ENCODE results near the gene EHMT2.

EHMT2 gene

DNA sequence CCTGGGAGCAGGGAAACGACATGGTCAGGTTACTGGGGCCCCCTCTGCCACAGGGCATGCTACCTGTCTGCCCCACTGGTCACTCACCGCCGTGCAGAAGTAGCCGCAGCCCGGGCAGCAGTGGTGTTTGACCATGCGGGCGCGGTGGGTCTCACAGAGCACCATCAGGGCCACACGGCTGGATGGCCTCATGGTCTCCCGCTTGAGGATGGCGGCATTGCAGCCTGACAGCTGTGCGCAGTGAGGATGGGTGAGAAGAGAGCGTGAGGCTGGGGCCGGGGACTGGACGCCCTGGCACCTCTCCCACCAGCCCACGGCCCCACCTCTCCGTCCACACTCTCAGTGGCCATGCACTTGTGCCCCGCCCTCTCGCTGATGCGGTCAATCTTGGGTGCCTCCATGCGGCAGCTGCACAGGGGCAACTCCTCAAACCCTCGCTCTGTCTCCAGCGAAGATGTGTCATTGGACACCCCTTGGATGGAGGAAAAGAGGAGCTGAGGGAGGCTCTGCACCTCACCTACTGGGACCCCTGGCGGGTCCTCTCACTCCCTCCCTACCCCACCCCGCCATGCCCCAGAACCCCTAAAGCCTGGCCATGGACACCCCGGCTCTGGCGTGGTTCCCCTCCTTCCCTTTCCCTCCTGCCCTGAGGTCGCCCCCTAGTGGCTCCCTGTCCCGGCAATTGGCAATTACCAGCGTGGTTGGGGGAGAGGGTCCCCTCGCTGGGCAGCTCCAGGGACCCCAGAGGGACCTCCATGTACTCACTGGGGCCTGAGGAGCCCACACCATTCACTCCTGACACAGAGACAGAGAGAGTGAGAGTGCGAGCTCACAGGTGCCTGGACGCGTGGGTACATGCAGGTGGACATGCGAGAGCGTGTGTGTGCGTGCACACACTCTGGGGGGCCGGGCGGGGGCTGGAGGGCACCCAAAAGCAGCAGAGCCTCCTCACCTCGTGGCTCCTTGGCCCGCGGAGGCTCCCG is 8.9 kb downstream of the EHMT2 start:
- peak; percentile 54 for DNase-seq

DNA sequence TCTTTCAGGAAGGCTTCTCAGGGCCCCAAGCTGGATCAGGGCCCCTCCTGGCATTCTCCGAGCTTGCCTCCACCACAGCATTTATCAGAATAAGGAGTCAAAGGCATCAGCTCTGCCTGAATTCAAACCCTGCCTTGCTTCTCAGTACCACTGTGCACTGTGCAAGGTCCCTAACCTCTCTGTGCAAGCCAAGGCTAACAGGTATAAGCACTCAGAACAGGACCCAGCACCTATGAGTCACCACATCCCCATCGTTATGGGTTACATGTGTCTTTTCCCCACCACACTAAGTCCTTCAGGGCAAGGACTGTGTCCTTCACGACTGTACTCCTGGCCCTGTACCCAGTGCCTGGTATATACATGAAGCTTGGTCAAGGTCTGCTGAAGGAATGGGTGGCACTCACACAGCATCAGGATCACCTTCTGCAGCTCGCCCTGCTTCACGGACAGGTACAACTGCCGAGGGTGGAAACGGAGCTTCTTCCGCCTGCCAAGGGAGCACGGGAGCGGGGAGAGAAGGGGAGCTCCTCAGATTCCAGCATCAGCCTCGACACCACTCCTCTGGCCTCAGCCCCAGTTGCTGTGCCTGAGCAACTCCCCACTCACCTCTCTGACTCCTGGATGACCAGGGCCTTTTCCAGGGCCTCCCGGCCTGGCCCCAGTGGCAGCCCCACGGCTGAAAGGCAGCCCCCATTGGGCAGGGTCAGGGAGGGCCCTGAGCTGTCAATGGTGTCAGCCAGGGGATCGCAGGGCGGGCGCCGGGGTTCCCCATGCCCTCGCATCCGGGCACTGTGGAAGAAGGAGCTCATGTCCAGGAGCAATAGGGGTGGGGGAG is 10.1 kb downstream of the EHMT2 start:
- DNase-seq, result no peak

DNA sequence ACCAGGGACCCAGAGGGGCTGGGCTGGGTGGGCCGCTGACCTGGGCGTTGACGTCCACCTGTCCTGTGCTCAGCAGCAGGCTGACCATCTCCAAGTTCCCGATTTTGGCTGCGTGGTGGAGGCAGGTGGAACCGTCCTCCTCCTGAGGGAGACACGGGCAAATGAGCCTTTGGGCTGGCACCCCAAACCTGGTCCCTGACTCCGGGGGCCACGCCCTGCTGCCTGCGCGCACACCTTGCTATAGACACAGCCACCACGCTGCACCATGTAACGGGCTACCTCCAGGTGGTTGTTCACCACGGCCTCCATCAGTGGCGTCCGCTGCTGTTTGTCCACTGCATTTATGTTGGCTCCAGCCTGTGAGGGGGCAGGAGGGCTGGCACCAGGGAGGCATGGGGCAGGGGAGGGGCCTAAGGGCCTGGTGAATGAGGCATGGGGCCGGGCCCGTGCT is 10.9 kb downstream of the EHMT2 start:
- DNase-seq, result no peak

DNA sequence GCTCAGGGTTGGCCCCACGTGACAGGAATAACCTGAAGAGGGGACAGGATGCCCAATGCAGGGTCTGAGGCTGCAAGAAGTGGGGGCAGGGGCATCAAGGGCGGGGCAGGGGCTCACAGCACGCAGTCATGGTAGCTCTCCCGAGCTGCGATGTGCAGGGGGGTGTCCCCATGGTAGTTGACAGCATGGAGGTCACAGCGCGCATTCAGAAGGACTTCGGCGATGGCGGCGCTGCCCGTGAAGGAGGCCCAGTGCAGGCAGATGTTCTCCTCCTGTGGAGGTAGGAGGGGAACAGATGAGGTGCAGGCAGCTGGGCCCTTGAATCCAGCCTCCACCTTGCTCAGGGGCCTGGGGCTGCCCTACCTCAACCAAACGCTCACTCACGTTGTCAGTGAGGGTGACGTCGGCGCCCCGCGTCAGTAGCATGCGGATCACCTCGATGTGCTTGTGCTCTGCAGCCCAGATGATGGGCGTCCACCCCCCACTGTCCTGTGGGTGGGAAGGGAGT is 12.9 kb downstream of the EHMT2 start:
- DNase-seq, result no peak

DNA sequence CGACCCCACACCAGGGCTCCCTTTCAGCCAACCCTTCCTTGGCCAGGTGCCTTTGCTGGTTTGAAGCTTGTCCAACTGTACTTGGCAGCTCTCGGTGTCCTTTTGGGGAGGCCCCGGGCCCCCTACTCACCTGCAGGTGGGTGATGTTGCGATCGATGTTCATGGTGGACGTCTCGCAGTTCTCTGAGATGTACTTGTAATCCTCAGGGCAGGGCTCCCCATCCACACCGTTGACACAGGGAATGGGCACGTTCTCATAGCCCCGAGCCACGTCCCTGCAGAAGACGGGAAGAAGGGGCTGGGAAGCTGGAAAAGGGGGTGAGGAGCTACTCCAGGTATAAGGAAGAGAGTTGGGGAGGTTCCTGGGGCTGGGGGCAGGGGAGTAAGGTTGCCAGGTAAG is 13.8 kb downstream of the EHMT2 start:
- DNase-seq, result no peak

DNA sequence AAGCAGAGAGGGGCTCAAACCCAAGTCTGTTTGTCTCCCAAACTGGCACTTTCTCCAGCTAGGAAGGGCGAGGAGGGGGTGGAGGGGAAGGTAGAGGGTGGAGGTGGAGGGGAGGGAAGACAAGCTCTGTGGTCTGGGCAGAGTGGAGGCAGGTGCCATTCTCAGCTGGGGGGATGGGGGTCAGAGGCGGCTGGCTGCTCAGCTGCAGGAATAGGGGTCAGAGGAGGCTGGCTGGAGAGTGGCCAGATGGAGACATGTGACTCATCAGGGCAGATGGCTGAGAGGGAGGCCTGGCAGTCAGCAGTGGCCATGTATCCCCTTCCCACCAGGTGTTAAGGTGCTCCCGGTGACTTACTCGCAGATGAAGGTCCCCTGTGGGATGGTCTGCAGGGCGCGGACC is 15.2 kb downstream of the EHMT2 start:
- DNase-seq, result no peak

DNA sequence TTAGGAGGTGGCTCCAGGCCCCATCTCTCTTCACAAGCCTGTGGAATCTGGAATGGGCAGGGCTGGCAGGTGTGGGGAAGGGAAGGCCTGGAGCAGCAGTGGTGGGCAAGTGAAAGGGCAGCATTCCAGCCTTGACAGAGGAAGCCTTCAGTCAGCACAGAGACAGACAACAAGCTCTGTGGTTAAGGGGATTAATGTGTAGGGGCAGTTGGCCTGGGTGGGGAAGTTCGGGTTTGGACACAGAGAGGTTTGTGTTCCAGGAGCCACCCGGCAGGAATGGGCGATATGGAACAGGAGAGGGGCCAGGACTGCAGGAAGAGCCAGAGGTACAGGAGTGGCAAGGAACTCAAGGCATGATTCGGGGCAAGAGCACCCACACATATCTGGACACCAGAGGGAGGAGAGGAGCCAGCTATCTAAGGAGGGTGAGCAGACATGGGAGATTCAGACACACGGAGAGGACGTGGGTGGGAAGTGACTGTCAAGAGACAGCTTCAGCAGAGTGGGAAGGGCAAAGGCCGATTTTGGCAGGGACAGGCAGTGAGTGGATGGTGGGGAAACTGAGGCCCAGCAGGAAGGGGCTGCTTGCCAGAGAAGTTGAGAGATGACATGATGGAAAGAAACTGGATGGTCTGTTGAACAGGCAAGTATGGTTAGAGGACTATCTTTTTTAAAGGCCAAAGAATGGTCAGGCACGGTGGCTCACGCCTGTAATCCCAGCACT is 16.2 kb downstream of the EHMT2 start:
- no peak for DNase-seq

DNA sequence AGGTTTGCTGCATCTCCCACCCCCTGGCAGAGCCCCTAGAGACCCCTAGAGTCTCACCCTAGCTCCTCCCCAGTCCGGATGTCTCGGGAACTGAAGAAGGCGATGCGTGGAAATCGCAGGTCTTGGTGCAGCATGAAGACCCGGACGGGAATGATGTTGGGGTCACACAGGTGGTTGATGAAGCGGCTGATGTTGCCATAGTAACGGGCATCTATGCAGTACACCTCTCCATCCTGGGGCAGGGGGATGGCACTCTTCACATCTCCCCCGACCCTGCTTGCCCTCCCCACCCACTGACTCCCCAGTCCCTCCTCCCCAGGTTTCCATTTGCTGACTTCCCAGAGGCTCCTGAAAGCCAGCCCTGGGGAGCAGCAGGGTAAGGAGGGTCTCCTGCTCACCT is 16.9 kb downstream of the EHMT2 start:
- DNase-seq, result no peak

DNA sequence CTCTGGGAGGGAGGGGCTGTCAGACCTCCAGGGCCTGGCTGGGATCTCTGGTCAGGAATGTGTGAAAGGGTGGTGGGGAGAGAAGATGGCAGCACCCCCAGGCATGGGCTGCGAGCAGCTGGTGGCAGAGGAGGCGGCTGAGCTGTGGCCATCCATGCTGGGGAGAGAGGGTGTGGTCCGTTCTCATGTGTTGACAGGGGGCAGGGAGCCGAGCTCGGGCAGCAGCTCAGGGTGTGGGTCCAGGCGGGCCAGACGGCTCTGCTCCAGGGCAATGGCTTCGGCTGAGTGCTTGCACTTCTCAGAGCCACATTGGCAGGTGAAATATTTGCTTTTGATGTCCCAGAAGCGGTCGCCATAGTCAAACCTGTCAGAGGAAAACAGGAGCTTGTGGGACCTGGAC is 17.6 kb downstream of the EHMT2 start:
- DNase-seq, result no peak

DNA sequence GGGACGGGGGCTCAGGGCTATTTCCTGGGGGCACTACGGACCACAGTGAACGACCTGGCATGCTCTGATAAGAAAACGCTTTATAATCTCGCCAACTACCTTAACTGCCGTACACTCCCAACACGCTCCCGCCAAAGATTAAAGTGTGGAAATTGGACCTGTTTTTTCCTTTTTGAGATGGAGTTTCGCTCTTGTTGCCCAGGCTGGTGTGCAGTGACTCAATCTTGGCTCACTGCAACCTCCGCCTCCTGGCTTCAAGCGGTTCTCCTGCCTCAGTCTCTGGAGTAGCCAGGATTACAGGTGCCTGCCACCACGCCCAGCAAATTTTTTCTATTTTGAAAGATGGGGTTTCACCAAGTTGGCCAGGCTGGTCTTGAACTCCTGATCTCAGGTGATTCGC is 18.4 kb downstream of the EHMT2 start:
- DNase-seq, result no peak

DNA sequence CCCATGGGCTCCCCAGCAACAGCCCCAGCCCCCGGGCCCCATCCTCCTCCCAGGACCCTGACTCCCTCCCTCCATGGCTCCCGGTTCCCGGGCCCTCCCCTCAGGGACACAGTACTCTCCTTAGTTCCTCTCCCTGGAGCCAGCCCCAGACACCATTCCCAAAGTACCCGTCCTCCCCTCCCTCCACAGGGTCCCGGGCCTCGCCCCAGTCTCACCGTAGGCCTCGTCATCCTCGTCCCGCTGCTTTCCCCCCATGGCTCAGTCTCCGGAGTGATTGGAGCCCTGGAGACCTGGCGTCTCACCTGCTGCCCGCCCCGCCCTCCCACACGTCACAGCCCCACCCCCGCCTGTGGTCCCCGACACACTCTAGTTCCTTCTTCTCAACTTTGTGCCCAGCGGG is 18.8 kb downstream of the EHMT2 start, which contains the start of gene SLC44A4:
Gene SLC44A4, minus strand, starts transcription at position 272 of the 400 bp plus-strand sequence. Its CDS starts 17 bp downstream, at position 255.
- no peak for DNase-seq

DNA sequence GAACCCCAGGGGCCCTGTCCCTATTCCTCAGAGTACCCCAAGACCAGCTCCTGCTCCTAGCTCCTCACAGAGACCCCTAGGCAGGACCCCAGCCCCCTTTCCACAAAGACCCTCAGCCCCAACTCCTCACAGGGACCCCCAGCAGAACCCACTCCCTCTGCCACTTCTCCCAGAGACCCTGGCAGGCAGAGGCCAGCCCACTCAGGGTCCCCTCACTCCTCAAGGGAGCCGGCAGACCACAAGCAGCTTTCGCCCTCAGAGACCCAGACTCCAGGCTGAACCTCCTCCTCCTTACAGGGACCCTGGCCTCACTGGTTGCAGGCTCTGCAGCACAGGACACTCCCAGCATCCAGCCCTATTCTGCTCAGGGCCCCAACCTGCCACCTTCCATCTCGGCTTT is 19.3 kb downstream of the EHMT2 start:
- DNase-seq, result no peak

DNA sequence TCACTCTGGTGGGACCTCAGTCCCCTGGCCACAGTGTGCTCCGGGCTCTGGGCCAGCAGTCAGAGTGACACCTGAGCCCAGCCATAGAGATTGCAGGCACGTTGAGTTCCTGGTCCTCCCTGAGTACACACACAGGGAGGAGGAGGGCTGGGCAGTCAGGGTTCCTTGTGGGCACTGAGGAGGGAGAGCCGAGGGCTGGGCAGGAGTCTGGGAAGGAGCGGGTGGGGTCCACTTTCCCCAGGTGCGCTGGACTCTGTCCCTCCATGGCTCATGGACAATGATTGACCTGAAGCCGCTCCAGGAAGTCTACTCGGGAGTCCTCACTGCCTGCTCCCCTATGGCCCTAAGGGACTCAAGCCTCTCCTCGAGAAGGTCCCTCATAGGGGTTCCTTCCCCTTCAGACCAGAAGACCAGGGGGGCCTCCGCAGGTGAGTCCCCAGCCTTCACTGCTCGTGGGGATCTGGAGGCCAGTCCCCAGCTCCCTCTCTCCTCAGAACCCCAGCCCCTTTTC is 19.8 kb downstream of the EHMT2 start:
- DNase-seq, result no peak

DNA sequence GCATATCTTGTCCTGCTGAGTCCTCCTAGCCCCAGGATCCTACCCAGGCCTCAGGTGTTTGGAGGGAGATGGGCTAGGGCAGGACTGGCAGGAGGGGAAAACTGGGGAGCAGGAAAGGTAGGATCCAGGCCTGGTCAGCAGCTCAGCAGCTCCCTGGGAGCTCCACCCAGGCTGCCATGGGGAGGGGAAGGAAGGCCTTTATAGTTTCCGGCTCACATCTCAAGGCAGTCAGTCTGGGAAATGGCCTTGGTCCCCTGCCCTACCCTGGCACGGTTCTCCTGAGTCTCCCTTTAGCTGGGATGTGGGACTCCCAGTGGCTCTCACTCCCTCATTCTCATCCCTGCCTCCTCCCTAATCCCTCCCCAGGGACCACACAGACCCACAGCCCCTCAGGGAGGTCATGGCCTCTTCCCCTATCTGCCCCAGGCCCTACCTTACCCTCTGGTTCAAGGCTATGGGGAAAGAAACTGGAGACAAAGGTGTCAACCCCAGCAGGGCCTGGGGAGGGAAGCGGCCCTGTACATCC is 20.3 kb downstream of the EHMT2 start:
- no peak for DNase-seq

DNA sequence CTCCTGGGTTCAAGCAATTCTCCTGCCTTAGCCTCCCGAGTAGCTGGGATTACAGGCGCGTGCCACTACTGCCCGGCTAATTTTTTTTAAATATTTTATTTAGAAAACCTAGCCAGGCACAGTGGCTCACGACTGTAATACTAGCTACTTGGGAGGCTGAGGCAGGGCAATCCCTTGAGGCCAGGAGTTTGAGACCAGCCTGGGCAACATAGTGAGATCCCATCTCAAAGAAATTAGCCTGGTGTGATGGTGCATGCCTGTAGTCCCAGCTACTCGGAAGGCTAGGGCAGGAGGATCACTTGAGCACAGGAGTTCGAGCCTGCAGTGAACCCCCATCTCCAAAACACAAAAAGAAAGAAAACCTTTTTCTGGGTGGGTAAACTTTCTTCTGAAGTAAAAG is 21.1 kb downstream of the EHMT2 start:
- DNase-seq, result no peak

DNA sequence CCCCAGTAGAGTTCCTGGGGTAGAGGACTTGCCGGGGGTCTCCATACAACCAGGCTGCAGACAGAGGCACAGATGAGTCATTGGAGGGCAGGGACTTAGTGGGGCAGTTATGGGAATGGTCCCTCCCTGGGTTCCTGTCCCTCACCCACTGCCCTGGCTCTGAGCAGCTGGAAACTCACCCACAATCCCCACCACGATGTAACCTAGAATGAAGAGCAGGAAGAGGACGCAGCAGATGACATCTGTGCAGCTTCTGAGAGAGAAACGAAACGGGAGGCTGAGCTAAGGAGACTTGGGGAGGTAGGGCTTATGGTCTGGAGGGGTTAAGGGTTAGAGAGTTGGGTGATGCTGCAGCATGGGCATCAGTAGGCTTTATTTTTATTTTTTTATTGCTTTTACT is 21.6 kb downstream of the EHMT2 start:
- no peak for DNase-seq

DNA sequence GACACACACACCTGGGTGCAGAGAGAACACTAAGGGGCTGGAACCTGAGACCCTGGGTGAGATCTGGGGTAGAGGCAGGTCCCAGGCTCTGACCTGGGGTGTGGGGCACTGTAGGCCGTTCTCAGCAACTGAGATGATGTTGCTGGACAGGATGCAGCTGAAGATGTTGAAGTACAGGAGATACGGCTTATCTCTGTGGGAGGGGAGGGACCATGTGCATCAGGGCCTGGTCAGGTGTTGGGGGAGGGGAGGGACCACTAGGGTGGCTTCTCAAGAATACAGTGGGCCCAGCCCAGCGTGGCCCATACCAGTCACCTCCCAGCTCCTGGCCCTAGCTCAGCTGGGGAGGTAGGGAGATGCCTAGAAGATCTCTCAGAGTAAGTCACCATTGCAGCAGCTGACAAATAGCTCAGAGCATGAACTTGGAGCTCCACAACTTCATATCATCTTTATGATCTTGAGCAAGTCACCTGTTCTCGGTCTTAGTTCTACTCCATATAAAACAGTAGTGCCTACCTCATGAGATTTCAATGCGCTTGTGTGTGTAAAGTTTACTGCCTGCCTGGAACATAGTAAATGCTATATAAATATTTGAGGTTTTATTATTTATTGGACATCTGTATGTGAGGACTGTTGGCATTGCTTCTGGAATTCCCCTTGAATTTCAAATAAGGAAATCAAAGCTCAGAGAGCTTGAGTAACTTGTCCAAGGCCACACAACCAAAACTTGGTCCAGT is 22.5 kb downstream of the EHMT2 start:
- DNase-seq, result no peak

DNA sequence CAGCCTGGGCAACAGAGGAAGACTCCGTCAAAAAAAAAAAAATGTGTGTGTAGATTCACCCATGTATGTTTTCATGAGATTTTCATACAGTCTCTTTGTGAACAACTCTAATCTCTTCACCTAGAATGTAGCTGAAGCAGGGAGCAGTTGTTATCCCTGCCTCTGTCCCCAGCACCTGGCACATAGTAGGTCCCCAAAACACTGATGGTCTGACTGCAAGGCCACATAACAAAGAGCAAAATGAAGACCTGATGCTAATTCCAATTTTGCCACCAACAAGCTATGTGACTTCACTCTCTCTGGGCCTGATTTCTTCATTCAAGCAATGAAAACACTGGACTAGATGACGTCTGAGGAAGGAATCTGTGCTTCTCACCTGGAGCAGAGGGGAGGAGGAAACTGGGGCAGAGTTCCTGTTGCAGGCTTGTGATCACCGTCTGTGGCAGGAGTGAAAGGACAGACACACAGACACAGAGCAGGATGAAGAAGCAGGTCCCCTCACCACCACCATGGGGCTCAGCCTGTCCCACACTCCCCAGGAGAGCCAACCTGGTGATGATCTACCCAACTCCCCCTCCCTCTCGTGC is 23.3 kb downstream of the EHMT2 start:
- no peak for DNase-seq

DNA sequence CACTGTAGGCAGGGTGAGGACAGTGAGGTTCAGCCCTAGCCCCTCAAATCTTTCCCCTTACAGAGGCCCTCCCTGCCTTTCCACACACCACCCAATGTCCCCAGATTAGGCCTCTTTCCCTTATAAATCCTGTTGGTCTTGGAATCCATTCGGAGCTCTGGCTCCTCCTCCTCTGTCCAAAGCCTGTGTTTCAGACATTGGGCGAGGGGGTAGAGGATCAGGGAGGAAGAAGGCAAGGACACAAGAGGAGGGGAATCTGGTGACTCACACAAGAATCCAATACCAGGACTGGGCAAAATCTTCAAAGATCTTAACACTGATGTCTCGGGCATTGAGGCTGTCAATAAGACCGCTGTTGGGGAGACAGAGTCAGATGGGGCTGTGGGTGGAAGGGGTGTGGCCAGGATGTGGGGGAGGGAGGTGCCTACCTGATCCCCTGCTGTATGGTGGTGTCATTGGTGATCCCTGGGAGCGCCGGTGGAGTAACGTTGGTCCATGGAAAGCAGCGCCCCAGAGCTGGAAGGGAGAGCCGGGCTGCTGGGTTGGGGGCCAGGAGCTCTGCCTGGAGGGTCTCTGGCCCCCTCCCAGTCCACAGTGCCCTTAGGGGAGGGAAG is 26.3 kb downstream of the EHMT2 start:
- no peak for DNase-seq

DNA sequence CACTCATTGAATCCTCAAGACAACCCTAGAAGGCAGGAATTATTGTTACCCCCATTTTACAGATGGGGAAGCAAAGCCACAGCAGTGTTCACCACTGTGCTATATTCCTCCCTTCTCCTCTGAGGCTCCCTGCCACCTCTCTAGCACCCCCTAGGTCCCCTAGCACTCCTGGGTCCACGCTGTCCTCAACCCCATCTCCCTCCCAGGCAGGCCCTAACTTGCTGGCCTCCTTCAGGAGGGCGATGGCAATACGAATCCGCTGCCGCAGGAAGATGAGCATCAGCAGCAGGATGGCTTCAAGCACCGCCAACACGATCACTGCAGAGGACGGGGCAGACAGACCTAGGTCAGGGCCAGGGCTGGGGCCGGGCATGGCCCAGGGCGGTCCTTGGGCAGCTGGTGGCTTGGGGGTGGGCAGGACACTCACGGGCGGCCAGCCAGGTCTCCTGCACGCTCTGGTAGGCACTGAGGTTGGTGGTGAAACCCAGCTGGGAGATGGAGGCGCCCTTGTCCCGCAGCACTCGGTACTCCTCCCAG is 27.0 kb downstream of the EHMT2 start:
- DNase-seq, result no peak

Measured in CD4-positive, alpha-beta T cell treated with Interleukin-12 subunit alpha and Interleukin-12 subunit beta, for 1 hour (primary cell).